Type B pancreatic cell (in vitro differentiated cells): Measurements from ENCODE around the gene SMIM13. TPM values are rescaled to one million over a fixed set of nuclear protein-coding genes. Genes with fewer than 3 reads are reported as not detected.

ENCODE experiments used
- DNase-seq: peaks from one replicate; pipeline ENCODE4 v3.0.0; 2021; ENCODE audit warnings: mixed read lengths; ENCODE audit not compliant: unreplicated experiment; ENCODE audit errors: extremely low spot score
- H3K27ac Mint-ChIP-seq: 2 replicates; pipeline ENCODE4 v1.8.0; 2021; ENCODE audit warnings: mild to moderate bottlenecking, mixed read lengths
- H3K27me3 Mint-ChIP-seq: 2 replicates; pipeline ENCODE4 v1.8.0; 2021; ENCODE audit warnings: mixed read lengths
- H3K36me3 Mint-ChIP-seq: 2 replicates; pipeline ENCODE4 v1.8.0; 2021; ENCODE audit warnings: mixed read lengths
- H3K4me1 Mint-ChIP-seq: one replicate; pipeline ENCODE4 v1.8.0; 2021; ENCODE audit warnings: mixed read lengths; ENCODE audit not compliant: unreplicated experiment
- H3K4me3 Mint-ChIP-seq: 2 replicates; pipeline ENCODE4 v1.8.0; 2021; ENCODE audit warnings: mild to moderate bottlenecking, mixed read lengths
- H3K9me3 Mint-ChIP-seq: 2 replicates; pipeline ENCODE4 v1.8.0; 2021; ENCODE audit warnings: mixed read lengths
- total RNA-seq: library from RNA; stranded (reverse); gene quantifications from 2 replicates; pipeline ENCODE4 v1.2.1, GENCODE V29; 2021; ENCODE audit warnings: low replicate concordance
- TF ChIP-seq, protein P1 (sequence below): fragments of 200-600 bp; sonication (generic); conservative IDR thresholded peaks from 2 replicates; pipeline ENCODE4 v1.5.0; 2021; ENCODE audit warnings: antibody characterized with exemption, mild to moderate bottlenecking

Gene SMIM13
- total RNA-seq, 1 donor from 2014 or later: 13.9 TPM

DNA sequence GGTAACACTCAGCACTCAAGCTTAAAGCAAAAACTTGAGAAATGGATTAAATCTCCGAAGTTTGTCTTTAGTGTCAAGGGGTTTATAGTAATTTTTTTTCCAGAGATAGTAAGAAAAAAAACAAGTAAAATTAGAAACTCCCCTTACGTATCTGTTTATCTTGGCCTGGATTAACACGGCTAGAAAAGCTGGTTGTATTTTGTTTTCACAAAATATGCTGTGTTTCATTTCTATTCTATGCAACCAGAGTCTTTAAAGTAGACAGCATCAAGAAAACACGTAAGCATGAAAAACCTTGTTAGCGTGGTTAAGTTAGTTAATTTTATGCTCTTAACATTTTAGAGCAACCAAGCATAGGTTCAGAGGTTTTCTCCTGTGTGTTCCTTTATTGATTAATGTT, 39.6 kb downstream of the SMIM13 start:
- Mint-ChIP-seq H3K27me3 (no peaks in the 10 kb centered on the region), H3K9me3 (no peaks in the 10 kb centered on the region), H3K36me3 (peaks cover 19% of the 10 kb centered on the region), H3K4me3 (no peak overlapping the region), H3K4me1 (peaks cover 13% of the 10 kb centered on the region), H3K27ac (no peak overlapping the region)
- no peak for DNase-seq
- TF ChIP-seq, protein P1, sequence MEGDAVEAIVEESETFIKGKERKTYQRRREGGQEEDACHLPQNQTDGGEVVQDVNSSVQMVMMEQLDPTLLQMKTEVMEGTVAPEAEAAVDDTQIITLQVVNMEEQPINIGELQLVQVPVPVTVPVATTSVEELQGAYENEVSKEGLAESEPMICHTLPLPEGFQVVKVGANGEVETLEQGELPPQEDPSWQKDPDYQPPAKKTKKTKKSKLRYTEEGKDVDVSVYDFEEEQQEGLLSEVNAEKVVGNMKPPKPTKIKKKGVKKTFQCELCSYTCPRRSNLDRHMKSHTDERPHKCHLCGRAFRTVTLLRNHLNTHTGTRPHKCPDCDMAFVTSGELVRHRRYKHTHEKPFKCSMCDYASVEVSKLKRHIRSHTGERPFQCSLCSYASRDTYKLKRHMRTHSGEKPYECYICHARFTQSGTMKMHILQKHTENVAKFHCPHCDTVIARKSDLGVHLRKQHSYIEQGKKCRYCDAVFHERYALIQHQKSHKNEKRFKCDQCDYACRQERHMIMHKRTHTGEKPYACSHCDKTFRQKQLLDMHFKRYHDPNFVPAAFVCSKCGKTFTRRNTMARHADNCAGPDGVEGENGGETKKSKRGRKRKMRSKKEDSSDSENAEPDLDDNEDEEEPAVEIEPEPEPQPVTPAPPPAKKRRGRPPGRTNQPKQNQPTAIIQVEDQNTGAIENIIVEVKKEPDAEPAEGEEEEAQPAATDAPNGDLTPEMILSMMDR: no peak

DNA sequence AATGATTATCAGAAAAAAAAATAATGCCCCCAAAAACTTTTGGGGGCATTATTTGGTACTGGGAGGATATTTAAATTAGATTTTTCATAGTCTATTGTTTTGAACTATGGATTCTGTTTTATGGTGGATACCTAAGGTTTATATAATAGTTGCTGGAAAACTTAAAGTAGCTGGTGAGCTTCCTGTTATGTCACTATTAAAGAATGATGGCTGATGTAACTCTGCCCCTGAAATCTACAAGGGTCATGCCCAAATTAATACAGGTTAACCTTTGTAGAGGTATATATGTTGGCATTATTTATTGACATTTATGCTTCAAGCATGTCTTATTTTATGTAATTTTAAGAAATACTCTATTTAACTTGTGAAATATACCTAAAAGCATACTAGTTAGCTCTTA, 43.2 kb downstream of the SMIM13 start:
- Mint-ChIP-seq H3K9me3 (no peaks in the 10 kb centered on the region), H3K36me3 (peaks cover 14% of the 10 kb centered on the region), H3K4me1 (no peaks in the 10 kb centered on the region), H3K27me3 (no peaks in the 10 kb centered on the region), H3K27ac (no peak overlapping the region), H3K4me3 (no peak overlapping the region)
- DNase-seq: no peak
- TF ChIP-seq, protein P1: no peak

- Mint-ChIP-seq H3K4me1 (peaks cover 1% of the 10 kb centered on the region), H3K36me3 (peaks cover 14% of the 10 kb centered on the region), H3K9me3 (no peaks in the 10 kb centered on the region), H3K27me3 (no peaks in the 10 kb centered on the region), H3K27ac (peak overlapping the region; percentile 3), H3K4me3 (no peak overlapping the region)
- TF ChIP-seq, protein P1: no peak
- no peak for DNase-seq
Observed at GRCh38 chr6:11139051-11139960, 45.7 kb downstream of the SMIM13 start.

DNA sequence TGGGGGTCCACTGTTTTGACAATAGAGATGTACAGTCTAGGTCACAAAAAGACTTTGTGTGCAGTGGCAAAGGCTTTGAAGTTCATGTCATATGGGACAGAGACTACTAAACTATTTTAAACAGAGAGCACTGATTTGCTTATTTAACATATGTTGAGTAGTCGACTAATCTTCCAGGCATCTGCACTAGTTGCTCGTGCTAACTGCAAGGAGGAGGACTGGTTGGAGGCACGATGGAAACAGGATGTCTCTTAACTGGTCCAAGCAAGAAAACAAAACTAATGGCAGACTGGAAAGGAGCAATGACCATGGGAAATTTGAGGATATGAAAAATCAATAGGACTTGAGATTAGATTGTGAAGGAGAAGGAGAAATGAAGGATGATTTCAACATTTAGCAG, 46.4 kb downstream of the SMIM13 start:
- H3K9me3 Mint-ChIP-seq: no peaks in the 10 kb centered on the region
- no peaks in the 10 kb centered on the region for H3K27me3 Mint-ChIP-seq
- peaks cover 7% of the 10 kb centered on the region for H3K36me3 Mint-ChIP-seq

GRCh38 chr6:11141295-11141694, 47.7 kb downstream of the SMIM13 start:
- Mint-ChIP-seq H3K27me3 (no peaks in the 10 kb centered on the region), H3K27ac (no peak overlapping the region), H3K36me3 (peaks cover 2% of the 10 kb centered on the region), H3K4me1 (peaks cover 6% of the 10 kb centered on the region), H3K4me3 (no peak overlapping the region), H3K9me3 (no peaks in the 10 kb centered on the region)
- TF ChIP-seq, protein P1: no peak
- no peak for DNase-seq

More for the DNA sequence above, 46.4 kb downstream of the SMIM13 start:
- Mint-ChIP-seq H3K27ac (no peak overlapping the region), H3K4me1 (peaks cover 6% of the 10 kb centered on the region), H3K4me3 (no peak overlapping the region)
- TF ChIP-seq, protein P1: no peak
- no peak for DNase-seq
